ENCODE data around the gene ADISSP. TPM values are rescaled to one million over a fixed set of nuclear protein-coding genes. Genes with fewer than 3 reads are reported as not detected.

Gene ADISSP
- total and polyA plus RNA-seq, 2 experiments from 2014 or later, result 86.6 to 126 TPM

- Mint-ChIP-seq H3K27ac (no peak overlapping the region), H3K9me3 (no peaks in the 10 kb centered on the region), H3K4me1 (peaks cover 16% of the 10 kb centered on the region), H3K4me3 (no peak overlapping the region; the same call in 2 of the 3 replicates), H3K36me3 (ENCODE audit: low read depth) (peaks cover 7% of the 10 kb centered on the region; the same call in 1 of the 3 replicates), H3K27me3 (ENCODE audit: insufficient read depth, low read depth, poor library complexity) (peaks cover 14% of the 10 kb centered on the region)
- peaks cover 23% of the 10 kb centered on the region for H3K4me1 ChIP-seq (ENCODE audit: insufficient read depth)
- TF ChIP-seq ETS1 (IDR thresholded peaks at IDR 0.05) (no peak), JUNB (IDR thresholded peaks at IDR 0.05; ENCODE audit: unreplicated experiment) (no peak), CTCF (conservative IDR thresholded peaks at IDR 0.05; ENCODE audit: low read depth in 2 of 2) (no peak), STAT1 (IDR thresholded peaks at IDR 0.05; ENCODE audit: unreplicated experiment) (no peak), REST (IDR thresholded peaks at IDR 0.05; ENCODE audit: unreplicated experiment) (no peak), EZH2 (IDR thresholded peaks at IDR 0.05; ENCODE audit: low read depth, unreplicated experiment) (no peak), CREB1 (CRISPR knock-in tag; IDR thresholded peaks at IDR 0.05; ENCODE audit: low read depth) (no peak), NANOG (IDR thresholded peaks at IDR 0.05; ENCODE audit: borderline replicate concordance) (no peak), ZNF462 (CRISPR knock-in tag; IDR thresholded peaks at IDR 0.05) (no peak), ZNF114 (CRISPR knock-in tag; IDR thresholded peaks at IDR 0.05) (no peak), POLR2AphosphoS5 (IDR thresholded peaks at IDR 0.05; ENCODE audit: low read depth) (no peak), ZNF331 (CRISPR knock-in tag; IDR thresholded peaks at IDR 0.05; ENCODE audit: low read depth) (no peak), EZH2phosphoT487 (IDR thresholded peaks at IDR 0.05; ENCODE audit: unreplicated experiment) (no peak)
- peaks cover 30% of the 10 kb centered on the region for H3K79me2 ChIP-seq (replicated peaks; ENCODE audit: insufficient read depth)
- ATAC-seq (no peak), DNase-seq (ENCODE audit: low spot score) (no peak)
- H3K4me3 ChIP-seq, result no peak overlapping the region
- H3F3A ChIP-seq (replicated peaks; ENCODE audit: low read depth), result 0 out of 2 replicates have a peak, but pooled peaks cover 4% of the 10 kb centered on the region
- H3K4me2 ChIP-seq, result no peak overlapping the region
- H3K27ac ChIP-seq (ENCODE audit: low read depth), result no peak overlapping the region
- no peaks in the 10 kb centered on the region for H3K9me2 ChIP-seq (ENCODE audit: insufficient read depth)
- no peaks in the 10 kb centered on the region; the same call in none of the 2 replicates for H3K36me3 ChIP-seq (ENCODE audit: insufficient read depth)
- H3K27me3 ChIP-seq (ENCODE audit: insufficient read depth), result no peaks in the 10 kb centered on the region
- no peak overlapping the region for H2AFZ ChIP-seq
- peaks cover 7% of the 10 kb centered on the region for H4K20me1 ChIP-seq (replicated peaks; ENCODE audit: insufficient read depth)
Measured at GRCh38 chr20:3764659-3765058, 2.9 kb downstream of the ADISSP start.

Measured in GM23338 (cell line).